RWPE1 (cell line): Measurements from ENCODE around the gene SP1.

Experiments
- CTCF ChIA-PET: fragments of 350-600 bp; sonication (Branson Sonifier 250); formaldehyde crosslinking; extraction: SDS; loops from one replicate; lab custom pipeline; 2021; lab: Yijun Ruan, JAX
- POLR2A ChIA-PET: fragments of 400-600 bp; formaldehyde crosslinking; extraction: SDS; loops from one replicate; lab custom pipeline; 2020; ENCODE audit warnings: antibody characterized with exemption; ENCODE audit not compliant: low non-redundant PET; lab: Yijun Ruan, JAX
- DNase-seq: peaks from one replicate; pipeline ENCODE4 v3.0.0; 2012; ENCODE audit warnings: low spot score
- H3K27ac ChIP-seq: fragments of 450-650 bp; 2 replicates; pipeline ENCODE4 v1.5.1; 2017
- TF ChIP-seq, protein P1 (sequence below): fragments of 450-650 bp; conservative IDR thresholded peaks from 2 replicates; pipeline ENCODE4 v1.5.1; 2017; ENCODE audit warnings: low read depth, mild to moderate bottlenecking

SP1 gene

DNA sequence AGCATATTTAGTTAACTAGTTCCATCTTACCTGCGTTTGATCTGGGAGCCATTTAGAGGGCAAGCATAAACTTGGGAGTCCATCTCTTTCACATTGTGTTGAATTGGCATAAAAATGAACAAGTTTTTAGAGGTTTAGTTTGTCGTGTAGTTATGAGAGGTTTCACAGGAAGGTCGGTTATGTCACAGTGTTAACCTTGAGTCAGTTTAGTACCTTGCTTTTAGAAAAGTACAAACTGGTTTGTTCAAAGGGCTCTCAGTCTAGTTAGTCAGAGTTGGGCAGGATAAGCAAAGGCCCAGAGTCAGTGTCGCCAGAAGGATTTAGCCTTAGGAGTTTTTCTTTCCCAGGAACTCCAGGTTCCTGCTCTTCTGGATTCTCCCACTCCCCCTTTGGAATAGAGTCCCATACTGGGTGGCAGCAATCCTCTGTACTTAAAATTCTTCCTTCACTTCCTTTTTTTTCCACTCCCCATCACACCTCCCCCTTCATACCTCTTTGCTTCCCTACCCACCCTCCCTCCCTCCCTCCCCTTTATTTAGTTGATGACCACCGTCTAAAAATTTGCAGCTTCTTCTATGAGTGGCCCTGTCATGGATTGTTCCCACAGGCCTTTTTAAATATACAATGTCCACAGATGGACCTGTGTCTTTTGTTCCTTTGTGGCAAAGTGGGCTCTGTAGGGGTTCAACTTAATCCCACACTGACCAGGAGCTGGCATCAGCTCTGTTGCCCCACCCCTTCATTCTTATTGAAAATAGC lies 84.0 kb downstream of the SP1 start:
- CTCF ChIA-PET = interaction anchor here (0.6 to 1.0 kb wide), 2 partner anchors 11 to 56 kb away, joined by 3 to 4 read pairs; no protein-coding TSS in a partner anchor
- DNase-seq = no peak
- TF ChIP-seq, protein P1, sequence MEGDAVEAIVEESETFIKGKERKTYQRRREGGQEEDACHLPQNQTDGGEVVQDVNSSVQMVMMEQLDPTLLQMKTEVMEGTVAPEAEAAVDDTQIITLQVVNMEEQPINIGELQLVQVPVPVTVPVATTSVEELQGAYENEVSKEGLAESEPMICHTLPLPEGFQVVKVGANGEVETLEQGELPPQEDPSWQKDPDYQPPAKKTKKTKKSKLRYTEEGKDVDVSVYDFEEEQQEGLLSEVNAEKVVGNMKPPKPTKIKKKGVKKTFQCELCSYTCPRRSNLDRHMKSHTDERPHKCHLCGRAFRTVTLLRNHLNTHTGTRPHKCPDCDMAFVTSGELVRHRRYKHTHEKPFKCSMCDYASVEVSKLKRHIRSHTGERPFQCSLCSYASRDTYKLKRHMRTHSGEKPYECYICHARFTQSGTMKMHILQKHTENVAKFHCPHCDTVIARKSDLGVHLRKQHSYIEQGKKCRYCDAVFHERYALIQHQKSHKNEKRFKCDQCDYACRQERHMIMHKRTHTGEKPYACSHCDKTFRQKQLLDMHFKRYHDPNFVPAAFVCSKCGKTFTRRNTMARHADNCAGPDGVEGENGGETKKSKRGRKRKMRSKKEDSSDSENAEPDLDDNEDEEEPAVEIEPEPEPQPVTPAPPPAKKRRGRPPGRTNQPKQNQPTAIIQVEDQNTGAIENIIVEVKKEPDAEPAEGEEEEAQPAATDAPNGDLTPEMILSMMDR = no peak
- H3K27ac ChIP-seq = no peak overlapping the region
- POLR2A ChIA-PET = no interaction called here

DNA sequence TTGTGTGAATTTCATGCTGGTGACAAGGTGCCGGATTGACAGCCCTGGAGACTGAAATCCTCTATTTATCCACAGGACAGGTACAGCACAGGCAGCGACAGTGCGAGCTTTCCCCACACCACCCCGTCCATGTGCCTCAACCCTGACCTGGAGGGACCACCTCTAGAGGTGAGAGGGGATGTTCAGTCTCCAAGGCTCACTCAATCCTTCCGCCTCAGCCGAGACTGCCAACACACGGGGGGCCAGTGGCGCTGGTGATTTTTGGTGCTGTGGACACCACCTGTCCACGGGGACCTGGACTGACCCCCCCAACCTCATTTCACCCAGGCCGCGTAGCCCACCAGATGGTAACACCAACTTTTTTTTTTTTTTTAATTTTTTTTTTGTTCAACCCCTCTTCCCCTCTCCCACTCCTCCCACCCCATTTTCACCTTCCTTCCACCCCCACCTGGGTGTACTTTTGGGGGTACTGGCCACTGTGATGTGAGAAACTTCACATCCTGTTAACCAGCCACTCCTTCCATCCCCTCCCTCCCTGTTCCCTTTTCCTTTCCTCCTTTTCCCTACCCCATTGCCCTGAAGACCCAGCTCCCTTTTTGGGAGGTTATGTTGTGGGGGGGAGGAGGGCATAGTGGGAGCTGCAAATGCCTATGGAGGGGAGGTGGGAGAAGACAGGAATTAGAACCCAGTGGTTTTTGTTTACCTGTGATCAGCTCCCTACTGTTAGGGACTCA lies 84.9 kb downstream of the SP1 start:
- H3K27ac ChIP-seq = peak overlapping the region; percentile 47
- TF ChIP-seq, protein P1 = no peak
- ChIA-PET CTCF (interaction anchor here (1.0 kb wide), 1 partner anchor 10 kb away, joined by 4 read pairs; no protein-coding TSS in a partner anchor), POLR2A (interaction anchor here (0.7 kb wide), 1 partner anchor 101 kb away, joined by 4 read pairs; no protein-coding TSS in a partner anchor)
- DNase-seq = no peak

DNA sequence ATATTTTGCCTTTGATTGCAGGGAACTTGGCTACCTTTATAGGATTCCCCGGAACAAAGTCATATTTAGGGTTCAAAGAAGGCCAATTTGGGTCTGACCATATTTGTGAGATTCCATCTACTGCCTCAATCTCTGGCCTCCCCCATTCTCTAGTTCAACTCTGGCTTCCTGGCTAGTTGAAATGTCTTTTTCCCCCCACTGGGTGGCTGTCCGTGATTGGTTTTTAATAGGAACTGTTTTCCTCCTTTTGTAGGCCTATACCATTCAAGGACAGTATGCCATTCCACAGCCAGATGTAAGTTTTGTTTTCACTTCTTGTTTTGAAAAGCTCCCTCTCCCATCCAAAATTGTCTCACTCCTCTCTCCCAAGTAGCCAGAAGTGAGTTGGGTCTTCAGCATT lies 85.7 kb downstream of the SP1 start:
- ChIA-PET CTCF (no interaction called here), POLR2A (interaction anchor here (0.5 kb wide), 1 partner anchor 1409 kb away, joined by 6 read pairs; no protein-coding TSS in a partner anchor)
- no peak for DNase-seq
- TF ChIP-seq, protein P1 = no peak
- no peak overlapping the region for H3K27ac ChIP-seq
